A673 (cell line): ENCODE results near the gene SYT13. TPM values are rescaled to one million over a fixed set of nuclear protein-coding genes. Genes with fewer than 3 reads are reported as not detected.

Source experiments
- BruUV-seq: library from RNA; stranded (reverse); fragments of 400-500 nt; replicated peaks from 2 replicates; lab custom pipeline; 2021; lab: Mats Ljungman, UMichigan
- CTCF ChIA-PET: fragments of 300-600 bp; sonication (Branson Sonifier 250); formaldehyde crosslinking; loops from one replicate; lab custom pipeline; 2022; ENCODE audit warnings: antibody characterized with exemption; lab: Charles Lee
- POLR2A ChIA-PET: fragments of 300-600 bp; sonication (Branson Sonifier 250); formaldehyde crosslinking; loops from one replicate; lab custom pipeline; 2022; ENCODE audit warnings: antibody characterized with exemption; ENCODE audit not compliant: low non-redundant PET; lab: Charles Lee
- DNase-seq: peaks from one replicate; pipeline ENCODE4 v3.0.0-alpha.2; 2015; ENCODE audit warnings: low spot score
- H3K27ac ChIP-seq: fragments of 200-600 bp; sonication (generic); 2 replicates; pipeline ENCODE4 v1.5.1; 2016; ENCODE audit warnings: mixed run types, low read depth, mild to moderate bottlenecking, mixed read lengths, antibody characterized with exemption, low read length; ENCODE audit not compliant: poor library complexity, severe bottlenecking
- H3K27me3 ChIP-seq: fragments of 200-600 bp; sonication (generic); replicated peaks from 2 replicates; pipeline ENCODE4 v1.6.1; 2017; ENCODE audit warnings: mixed run types, low read depth, mild to moderate bottlenecking, mixed read lengths, antibody characterized with exemption, low read length; ENCODE audit not compliant: insufficient read depth, poor library complexity
- H3K36me3 ChIP-seq: fragments of 200-600 bp; sonication (generic); 2 replicates; pipeline ENCODE4 v1.6.1; 2016; ENCODE audit warnings: mixed run types, mild to moderate bottlenecking, mixed read lengths, antibody characterized with exemption, low read length; ENCODE audit not compliant: insufficient read depth, poor library complexity, severe bottlenecking
- H3K4me1 ChIP-seq: fragments of 200-600 bp; sonication (generic); 2 replicates; pipeline ENCODE4 v1.6.1; 2017; ENCODE audit warnings: mixed run types, mild to moderate bottlenecking, mixed read lengths, antibody characterized with exemption, low read length; ENCODE audit not compliant: insufficient read depth, poor library complexity, severe bottlenecking
- H3K4me3 ChIP-seq: fragments of 200-600 bp; sonication (generic); 2 replicates; pipeline ENCODE4 v1.5.1; 2016; ENCODE audit warnings: low read depth, mixed run types, mild to moderate bottlenecking, mixed read lengths, low read length; ENCODE audit not compliant: poor library complexity, severe bottlenecking
- H3K9me3 ChIP-seq: fragments of 200-600 bp; sonication (generic); 2 replicates; pipeline ENCODE4 v1.6.1; 2016; ENCODE audit warnings: mixed run types, low read depth, mild to moderate bottlenecking, mixed read lengths, antibody characterized with exemption, low read length; ENCODE audit not compliant: poor library complexity, severe bottlenecking
- EZH2 ChIP-seq: fragments of 200-600 bp; sonication (generic); IDR thresholded peaks from 2 replicates; pipeline ENCODE4 v1.6.1; 2017; ENCODE audit warnings: borderline replicate concordance, low read depth, mild to moderate bottlenecking, mixed read lengths, antibody characterized with exemption, low read length; ENCODE audit not compliant: poor library complexity, severe bottlenecking
- intact Hi-C: fragments of 100-400 bp; cut with micrococcal nuclease; formaldehyde crosslinking; loops from one replicate; pipeline ENCODE4 v1.10.0; 2022; ENCODE audit not compliant: unreplicated experiment
- total RNA-seq: library from RNA; stranded (reverse); gene quantifications from 2 replicates; pipeline ENCODE4 v1.2.3, GENCODE V29; 2021
- TF ChIP-seq, protein P1 (sequence below): fragments of 300-800, 200-600 bp; sonication (generic); conservative IDR thresholded peaks from 2 replicates; pipeline ENCODE4 v1.5.1; 2017; ENCODE audit warnings: low read depth, mild to moderate bottlenecking, antibody characterized with exemption, low read length, moderate library complexity, mixed read lengths

Gene SYT13
- total RNA-seq, 1 experiment from 2014 or later, result 0.30 TPM

DNA sequence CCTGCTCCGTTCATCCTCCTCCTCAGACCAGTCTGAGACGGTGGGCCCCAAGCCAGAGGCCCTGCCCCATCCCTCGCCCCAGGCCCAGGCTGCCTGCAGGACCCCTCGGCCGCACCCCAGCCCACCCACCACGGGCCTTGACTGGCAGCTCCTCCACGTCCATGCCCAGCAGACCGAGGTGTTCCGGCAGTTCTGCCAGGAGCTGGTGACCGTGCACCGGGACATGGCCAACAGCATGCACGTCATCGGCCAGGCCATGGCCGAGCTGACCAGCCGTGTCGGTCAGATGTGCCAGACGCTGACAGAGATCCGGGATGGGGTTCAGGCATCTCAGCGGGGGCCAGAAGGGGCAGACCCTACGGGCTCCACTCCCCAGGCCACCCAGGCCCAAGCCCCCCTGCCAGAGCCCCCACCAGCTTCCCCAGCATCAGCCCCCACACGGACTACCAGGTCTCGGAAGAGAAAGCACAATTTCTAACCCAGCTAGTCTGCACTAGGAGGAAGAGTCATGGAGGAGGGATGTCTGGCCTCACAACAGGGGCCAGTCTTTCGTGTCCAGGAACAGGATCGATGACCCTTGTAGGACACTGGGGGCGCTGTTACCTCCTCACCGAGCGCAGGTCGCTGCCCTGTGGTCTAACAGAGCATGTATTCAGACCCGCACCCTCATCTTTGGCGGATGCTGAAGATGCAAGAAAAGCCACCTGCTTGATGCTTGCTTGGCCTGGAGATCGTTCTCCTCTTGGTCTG, 73.4 kb downstream of the SYT13 start:
- CTCF ChIA-PET, result no interaction called here
- POLR2A ChIA-PET, result interaction anchor here (0.6 kb wide), 1 partner anchor 37 kb away, joined by 4 read pairs; no protein-coding TSS in a partner anchor
- intact Hi-C loops, result no loop called here

DNA sequence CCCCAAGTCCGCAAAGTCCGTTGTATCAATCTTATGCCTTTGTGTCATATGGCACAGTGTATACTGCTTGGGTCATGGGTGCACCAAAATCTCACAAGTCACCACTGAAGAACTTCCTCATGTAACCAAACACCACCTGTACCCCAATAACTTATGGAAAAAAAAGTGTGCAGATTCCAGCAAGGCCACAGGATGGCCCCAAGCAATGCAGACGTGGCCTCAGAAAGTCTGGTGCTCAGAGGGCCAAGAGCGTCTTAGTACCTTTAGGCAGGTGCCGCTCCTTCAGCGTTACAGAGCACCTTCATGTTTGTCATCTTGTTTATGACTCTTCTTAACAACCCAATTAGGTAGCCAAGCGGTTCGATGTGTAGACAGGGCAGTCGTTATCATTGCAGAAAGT, 74.4 kb downstream of the SYT13 start:
- H3K36me3 ChIP-seq, result no peaks in the 10 kb centered on the region
- H3K4me3 ChIP-seq, result no peak overlapping the region
- TF ChIP-seq, protein P1, sequence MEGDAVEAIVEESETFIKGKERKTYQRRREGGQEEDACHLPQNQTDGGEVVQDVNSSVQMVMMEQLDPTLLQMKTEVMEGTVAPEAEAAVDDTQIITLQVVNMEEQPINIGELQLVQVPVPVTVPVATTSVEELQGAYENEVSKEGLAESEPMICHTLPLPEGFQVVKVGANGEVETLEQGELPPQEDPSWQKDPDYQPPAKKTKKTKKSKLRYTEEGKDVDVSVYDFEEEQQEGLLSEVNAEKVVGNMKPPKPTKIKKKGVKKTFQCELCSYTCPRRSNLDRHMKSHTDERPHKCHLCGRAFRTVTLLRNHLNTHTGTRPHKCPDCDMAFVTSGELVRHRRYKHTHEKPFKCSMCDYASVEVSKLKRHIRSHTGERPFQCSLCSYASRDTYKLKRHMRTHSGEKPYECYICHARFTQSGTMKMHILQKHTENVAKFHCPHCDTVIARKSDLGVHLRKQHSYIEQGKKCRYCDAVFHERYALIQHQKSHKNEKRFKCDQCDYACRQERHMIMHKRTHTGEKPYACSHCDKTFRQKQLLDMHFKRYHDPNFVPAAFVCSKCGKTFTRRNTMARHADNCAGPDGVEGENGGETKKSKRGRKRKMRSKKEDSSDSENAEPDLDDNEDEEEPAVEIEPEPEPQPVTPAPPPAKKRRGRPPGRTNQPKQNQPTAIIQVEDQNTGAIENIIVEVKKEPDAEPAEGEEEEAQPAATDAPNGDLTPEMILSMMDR, result peak; percentile 47
- no peak for TF ChIP-seq EZH2
- H3K9me3 ChIP-seq, result no peaks in the 10 kb centered on the region
- H3K4me1 ChIP-seq, result peaks cover 18% of the 10 kb centered on the region
- ChIA-PET CTCF (no interaction called here), POLR2A (interaction anchor here (0.6 kb wide), 1 partner anchor 38 kb away, joined by 4 read pairs; no protein-coding TSS in a partner anchor)
- intact Hi-C loops, result no loop called here
- BruUV-seq, result no TSS peak
- no peak for DNase-seq
- no peak overlapping the region for H3K27ac ChIP-seq
- H3K27me3 ChIP-seq, result no peaks in the 10 kb centered on the region

More for the DNA sequence above, 73.4 kb downstream of the SYT13 start:
- Histone ChIP-seq H3K4me1 (peaks cover 18% of the 10 kb centered on the region), H3K4me3 (no peak overlapping the region), H3K36me3 (no peaks in the 10 kb centered on the region), H3K27ac (no peak overlapping the region), H3K9me3 (no peaks in the 10 kb centered on the region), H3K27me3 (no peaks in the 10 kb centered on the region)
- TF ChIP-seq, protein P1, result peak; percentile 40
- no peak for TF ChIP-seq EZH2
- BruUV-seq, result no TSS peak
- no peak for DNase-seq

DNA sequence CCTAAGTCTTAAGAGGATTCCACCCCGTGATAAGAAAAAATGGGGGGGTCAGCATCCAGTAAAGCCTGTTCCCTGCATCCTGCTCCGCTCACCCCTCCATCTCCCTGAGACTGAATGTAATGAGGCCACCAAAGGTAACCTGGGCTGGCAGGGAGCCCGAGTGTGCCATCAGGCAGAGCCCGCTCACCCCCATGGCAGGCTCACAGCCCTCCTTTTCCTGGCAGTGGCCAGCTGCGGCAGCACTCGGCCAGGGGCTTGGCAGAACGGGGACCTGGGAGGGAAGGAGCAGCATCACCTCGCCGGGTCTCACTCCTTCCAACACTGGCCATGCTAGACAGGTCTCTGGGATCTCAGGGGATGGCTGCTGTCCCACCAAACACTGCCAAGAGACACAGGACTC, 75.3 kb downstream of the SYT13 start:
- POLR2A ChIA-PET, result no interaction called here
- no TSS peak for BruUV-seq
- CTCF ChIA-PET, result no interaction called here
- no peaks in the 10 kb centered on the region for H3K9me3 ChIP-seq
- intact Hi-C loops, result no loop called here
- H3K4me1 ChIP-seq, result peaks cover 18% of the 10 kb centered on the region
- DNase-seq, result no peak
- H3K36me3 ChIP-seq, result no peaks in the 10 kb centered on the region
- H3K4me3 ChIP-seq, result no peak overlapping the region
- H3K27ac ChIP-seq, result peak overlapping the region; percentile 58
- no peaks in the 10 kb centered on the region for H3K27me3 ChIP-seq
- no peak for TF ChIP-seq EZH2
